Effector memory CD4-positive, alpha-beta T cell (primary cell): ENCODE measurements around the gene FMO1.

ENCODE experiments used
- DNase-seq, 3 donors: peaks; one replicate each; pipeline ENCODE4 v3.0.0-alpha.2; 2020
- H3K27ac ChIP-seq: 2 replicates; pipeline ENCODE4 v1.7.0; 2013; ENCODE audit warnings: mild to moderate bottlenecking, low read length, moderate library complexity; ENCODE audit not compliant: insufficient read depth, poor library complexity, severe bottlenecking
- H3K27me3 ChIP-seq: replicated peaks from 2 replicates; pipeline ENCODE4 v1.7.0; 2013; ENCODE audit warnings: mild to moderate bottlenecking, low read length; ENCODE audit not compliant: insufficient read depth, control insufficient read depth, poor library complexity, severe bottlenecking
- H3K36me3 ChIP-seq: 2 replicates; pipeline ENCODE4 v1.7.0; 2013; ENCODE audit warnings: mild to moderate bottlenecking, low read length, moderate library complexity; ENCODE audit not compliant: control insufficient read depth, insufficient read depth
- H3K4me1 ChIP-seq: 2 replicates; pipeline ENCODE4 v1.7.0; 2013; ENCODE audit warnings: low read length, mild to moderate bottlenecking; ENCODE audit not compliant: control insufficient read depth, insufficient read depth, poor library complexity, severe bottlenecking
- H3K4me3 ChIP-seq: 2 replicates; pipeline ENCODE4 v1.7.0; 2013; ENCODE audit warnings: low read length, low read depth, mild to moderate bottlenecking; ENCODE audit not compliant: insufficient read depth, poor library complexity, severe bottlenecking
- H3K9me3 ChIP-seq: 2 replicates; pipeline ENCODE4 v1.7.0; 2013; ENCODE audit warnings: mild to moderate bottlenecking, low read length, moderate library complexity; ENCODE audit not compliant: control insufficient read depth
- total RNA-seq, 3 donors: gene quantifications; one replicate each; lab custom pipeline; 2026; lab: John Stamatoyannopoulos, UW

FMO1 gene
- 0 reads per million in 3 donors for total RNA-seq

DNA sequence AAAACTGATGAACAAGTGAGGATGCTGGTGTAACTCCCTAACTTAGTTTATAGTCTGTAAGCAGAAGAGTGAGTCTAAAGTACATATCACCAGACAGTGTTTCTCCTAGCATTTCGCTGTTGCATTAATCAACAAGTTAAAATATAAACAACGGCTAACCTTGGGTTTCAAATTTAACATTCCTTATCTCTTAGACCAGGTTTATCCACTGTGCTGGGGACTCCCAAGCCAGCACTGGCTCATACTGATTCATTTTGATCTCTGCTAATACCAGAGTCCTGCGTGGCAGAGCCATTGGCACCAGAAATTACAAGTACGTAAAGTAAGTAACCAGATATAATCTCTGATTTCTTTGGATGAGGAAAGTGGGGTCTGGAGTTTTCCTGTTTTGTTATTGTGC is at the start of gene FMO1:
FMO1 (plus strand) TSS at position 193 of the 400 bp plus-strand sequence. CDS start 9,594 bp downstream, outside the sequence.
- Histone ChIP-seq H3K4me3 (no peak within 1 kb of the TSS), H3K9me3 (no peaks in the 10 kb centered on the region), H3K27me3 (peaks cover 13% of the 10 kb centered on the region), H3K4me1 (no peaks in the 10 kb centered on the region), H3K36me3 (no peaks in the 10 kb centered on the region), H3K27ac (no peak within 1 kb of the TSS)
- DNase-seq: no peak

- H3K4me1 ChIP-seq: no peaks in the 10 kb centered on the region
- no peaks in the 10 kb centered on the region for H3K36me3 ChIP-seq
- no peak overlapping the region for H3K4me3 ChIP-seq
- H3K9me3 ChIP-seq: no peaks in the 10 kb centered on the region
- H3K27me3 ChIP-seq: no peaks in the 10 kb centered on the region
- no peak for DNase-seq
- no peak overlapping the region for H3K27ac ChIP-seq
Observed at GRCh38 chr1:171204296-171204695, 44.0 kb upstream of the FMO1 start.

GRCh38 chr1:171206204-171206977 is 41.9 kb upstream of the FMO1 start:
- Histone ChIP-seq H3K27ac (no peak overlapping the region), H3K4me1 (no peaks in the 10 kb centered on the region), H3K9me3 (no peaks in the 10 kb centered on the region), H3K36me3 (no peaks in the 10 kb centered on the region), H3K4me3 (no peak overlapping the region), H3K27me3 (no peaks in the 10 kb centered on the region)
- no peak for DNase-seq

GRCh38 chr1:171206978-171207355 is 41.3 kb upstream of the FMO1 start:
- Histone ChIP-seq H3K4me3 (no peak overlapping the region), H3K4me1 (no peaks in the 10 kb centered on the region), H3K27me3 (no peaks in the 10 kb centered on the region), H3K36me3 (no peaks in the 10 kb centered on the region), H3K27ac (no peak overlapping the region), H3K9me3 (no peaks in the 10 kb centered on the region)
- no peak for DNase-seq

- no peaks in the 10 kb centered on the region for H3K9me3 ChIP-seq
- no peak overlapping the region for H3K4me3 ChIP-seq
- H3K27ac ChIP-seq: no peak overlapping the region
- no peaks in the 10 kb centered on the region for H3K36me3 ChIP-seq
- H3K4me1 ChIP-seq: no peaks in the 10 kb centered on the region
- DNase-seq: no peak
- H3K27me3 ChIP-seq: no peaks in the 10 kb centered on the region
Observed at GRCh38 chr1:171207377-171207776, 40.9 kb upstream of the FMO1 start.

DNA sequence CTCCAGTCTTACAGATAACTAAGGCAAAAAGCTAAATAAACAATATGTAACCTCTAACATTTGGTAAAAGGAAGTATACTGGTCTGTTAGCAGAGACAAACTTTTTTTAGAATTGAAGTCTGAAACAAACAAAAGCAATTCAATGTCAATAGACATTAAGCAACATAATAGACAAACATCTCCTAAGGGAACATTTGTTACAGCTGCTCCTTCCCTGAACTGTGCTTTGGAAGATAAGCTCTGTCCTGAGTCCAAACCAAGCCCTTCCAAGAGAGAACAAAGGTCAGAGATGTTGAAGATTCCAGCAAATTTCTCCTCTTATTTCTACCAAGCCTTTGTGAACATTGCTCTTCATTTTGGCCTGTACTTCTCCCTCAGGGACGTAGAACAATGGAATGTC is 37.9 kb upstream of the FMO1 start:
- Histone ChIP-seq H3K27ac (no peak overlapping the region), H3K36me3 (no peaks in the 10 kb centered on the region), H3K9me3 (no peaks in the 10 kb centered on the region), H3K4me1 (no peaks in the 10 kb centered on the region), H3K4me3 (no peak overlapping the region), H3K27me3 (no peaks in the 10 kb centered on the region)
- no peak for DNase-seq

DNA sequence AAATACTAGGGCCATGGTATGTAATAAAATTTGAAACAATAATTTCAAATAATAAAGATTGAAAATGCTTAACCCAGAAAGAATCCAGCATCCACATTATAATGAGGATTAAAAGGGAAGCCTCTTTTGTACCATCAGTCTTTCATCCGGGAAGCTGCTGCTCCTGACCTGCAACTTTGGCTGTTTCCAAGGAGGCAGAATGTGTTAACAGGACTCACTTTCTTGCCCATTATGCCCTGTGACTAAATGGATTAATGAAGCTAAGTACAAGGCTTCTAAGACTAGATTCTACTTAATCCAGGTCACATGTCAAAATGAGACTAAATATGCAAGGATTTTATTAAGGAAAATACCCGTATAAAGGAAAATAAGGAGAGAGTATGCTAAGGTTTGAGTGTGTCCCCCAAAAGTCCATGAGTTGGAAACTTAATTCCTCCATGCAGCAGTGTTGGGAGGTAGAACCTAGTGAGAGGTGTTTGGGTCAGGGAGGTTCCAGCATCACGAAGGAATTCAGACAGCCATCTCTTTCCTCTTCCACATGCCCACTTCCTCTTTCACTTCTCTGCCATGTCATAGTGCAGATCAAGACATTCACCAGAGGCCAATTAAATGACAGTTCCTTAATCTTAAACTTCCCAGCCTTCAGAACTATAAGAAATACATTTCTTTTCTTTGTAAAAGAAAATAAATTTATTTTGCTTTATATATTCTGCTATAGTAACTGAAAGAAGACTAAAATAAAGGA is 35.5 kb upstream of the FMO1 start:
- Histone ChIP-seq H3K27ac (no peak overlapping the region), H3K27me3 (no peaks in the 10 kb centered on the region), H3K36me3 (no peaks in the 10 kb centered on the region), H3K4me1 (no peaks in the 10 kb centered on the region), H3K9me3 (no peaks in the 10 kb centered on the region), H3K4me3 (no peak overlapping the region)
- DNase-seq: no peak

DNA sequence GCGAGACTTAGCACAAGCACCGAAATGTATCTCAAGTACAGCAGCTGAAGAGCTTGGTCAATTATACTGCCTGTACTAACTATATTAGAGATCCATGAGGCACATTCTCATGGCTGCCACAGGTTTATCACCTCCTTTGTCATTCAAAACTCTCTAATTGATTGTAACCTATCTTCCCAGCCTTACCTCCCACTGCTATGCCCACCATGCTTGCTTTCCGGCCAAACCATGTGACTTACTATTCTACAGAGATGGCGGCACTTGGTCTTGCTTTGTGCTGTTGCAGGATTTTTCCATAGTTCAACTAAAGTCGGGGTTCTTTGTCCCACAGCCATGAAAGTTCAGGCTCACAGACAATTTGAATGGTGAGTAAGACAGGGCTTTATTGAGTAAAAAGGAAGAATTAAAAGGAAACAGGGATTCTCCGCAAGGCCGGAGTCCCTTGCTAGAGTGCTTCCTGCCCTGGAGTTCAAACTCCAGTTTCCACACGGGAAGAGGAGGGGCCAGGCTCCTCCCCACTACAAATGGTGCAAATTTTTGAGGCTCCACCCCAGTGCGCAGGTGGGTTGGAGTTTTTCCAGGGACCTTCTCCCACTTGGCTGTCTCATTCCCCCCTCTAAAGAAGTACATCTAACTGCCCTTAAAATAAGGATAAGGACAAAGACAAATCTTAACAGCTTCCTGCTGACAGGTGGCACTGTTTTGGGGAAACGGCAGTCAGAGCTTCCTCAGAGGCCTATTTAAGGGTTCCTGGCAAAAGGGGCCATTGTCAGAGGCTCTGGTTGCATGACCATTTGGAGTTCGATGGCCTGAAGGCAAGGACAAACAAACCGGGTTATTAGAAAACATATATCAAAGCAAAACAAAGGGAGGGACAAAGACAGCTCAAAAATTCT is 34.5 kb upstream of the FMO1 start:
- Histone ChIP-seq H3K27me3 (no peaks in the 10 kb centered on the region), H3K4me1 (no peaks in the 10 kb centered on the region), H3K27ac (no peak overlapping the region), H3K4me3 (no peak overlapping the region), H3K36me3 (no peaks in the 10 kb centered on the region), H3K9me3 (no peaks in the 10 kb centered on the region)
- no peak for DNase-seq

GRCh38 chr1:171217658-171218443 is 30.4 kb upstream of the FMO1 start:
- Histone ChIP-seq H3K27me3 (no peaks in the 10 kb centered on the region), H3K9me3 (no peaks in the 10 kb centered on the region), H3K36me3 (no peaks in the 10 kb centered on the region), H3K27ac (no peak overlapping the region), H3K4me1 (no peaks in the 10 kb centered on the region), H3K4me3 (no peak overlapping the region)
- DNase-seq: no peak
